ENCODE data around the gene PLCZ1. TPM values are rescaled to one million over a fixed set of nuclear protein-coding genes. Genes with fewer than 3 reads are reported as not detected.

Gene PLCZ1
- total and polyA plus RNA-seq, 2 experiments from 2014 or later = not detected

- TF ChIP-seq, protein P1, sequence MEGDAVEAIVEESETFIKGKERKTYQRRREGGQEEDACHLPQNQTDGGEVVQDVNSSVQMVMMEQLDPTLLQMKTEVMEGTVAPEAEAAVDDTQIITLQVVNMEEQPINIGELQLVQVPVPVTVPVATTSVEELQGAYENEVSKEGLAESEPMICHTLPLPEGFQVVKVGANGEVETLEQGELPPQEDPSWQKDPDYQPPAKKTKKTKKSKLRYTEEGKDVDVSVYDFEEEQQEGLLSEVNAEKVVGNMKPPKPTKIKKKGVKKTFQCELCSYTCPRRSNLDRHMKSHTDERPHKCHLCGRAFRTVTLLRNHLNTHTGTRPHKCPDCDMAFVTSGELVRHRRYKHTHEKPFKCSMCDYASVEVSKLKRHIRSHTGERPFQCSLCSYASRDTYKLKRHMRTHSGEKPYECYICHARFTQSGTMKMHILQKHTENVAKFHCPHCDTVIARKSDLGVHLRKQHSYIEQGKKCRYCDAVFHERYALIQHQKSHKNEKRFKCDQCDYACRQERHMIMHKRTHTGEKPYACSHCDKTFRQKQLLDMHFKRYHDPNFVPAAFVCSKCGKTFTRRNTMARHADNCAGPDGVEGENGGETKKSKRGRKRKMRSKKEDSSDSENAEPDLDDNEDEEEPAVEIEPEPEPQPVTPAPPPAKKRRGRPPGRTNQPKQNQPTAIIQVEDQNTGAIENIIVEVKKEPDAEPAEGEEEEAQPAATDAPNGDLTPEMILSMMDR (conservative IDR thresholded peaks at IDR 0.05; ENCODE audit: low read depth in 2 of 2) = no peak
- TF ChIP-seq, protein P2, sequence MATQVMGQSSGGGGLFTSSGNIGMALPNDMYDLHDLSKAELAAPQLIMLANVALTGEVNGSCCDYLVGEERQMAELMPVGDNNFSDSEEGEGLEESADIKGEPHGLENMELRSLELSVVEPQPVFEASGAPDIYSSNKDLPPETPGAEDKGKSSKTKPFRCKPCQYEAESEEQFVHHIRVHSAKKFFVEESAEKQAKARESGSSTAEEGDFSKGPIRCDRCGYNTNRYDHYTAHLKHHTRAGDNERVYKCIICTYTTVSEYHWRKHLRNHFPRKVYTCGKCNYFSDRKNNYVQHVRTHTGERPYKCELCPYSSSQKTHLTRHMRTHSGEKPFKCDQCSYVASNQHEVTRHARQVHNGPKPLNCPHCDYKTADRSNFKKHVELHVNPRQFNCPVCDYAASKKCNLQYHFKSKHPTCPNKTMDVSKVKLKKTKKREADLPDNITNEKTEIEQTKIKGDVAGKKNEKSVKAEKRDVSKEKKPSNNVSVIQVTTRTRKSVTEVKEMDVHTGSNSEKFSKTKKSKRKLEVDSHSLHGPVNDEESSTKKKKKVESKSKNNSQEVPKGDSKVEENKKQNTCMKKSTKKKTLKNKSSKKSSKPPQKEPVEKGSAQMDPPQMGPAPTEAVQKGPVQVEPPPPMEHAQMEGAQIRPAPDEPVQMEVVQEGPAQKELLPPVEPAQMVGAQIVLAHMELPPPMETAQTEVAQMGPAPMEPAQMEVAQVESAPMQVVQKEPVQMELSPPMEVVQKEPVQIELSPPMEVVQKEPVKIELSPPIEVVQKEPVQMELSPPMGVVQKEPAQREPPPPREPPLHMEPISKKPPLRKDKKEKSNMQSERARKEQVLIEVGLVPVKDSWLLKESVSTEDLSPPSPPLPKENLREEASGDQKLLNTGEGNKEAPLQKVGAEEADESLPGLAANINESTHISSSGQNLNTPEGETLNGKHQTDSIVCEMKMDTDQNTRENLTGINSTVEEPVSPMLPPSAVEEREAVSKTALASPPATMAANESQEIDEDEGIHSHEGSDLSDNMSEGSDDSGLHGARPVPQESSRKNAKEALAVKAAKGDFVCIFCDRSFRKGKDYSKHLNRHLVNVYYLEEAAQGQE (IDR thresholded peaks at IDR 0.05; ENCODE audit: unreplicated experiment) = no peak
- TF ChIP-seq EZH2phosphoT487 (IDR thresholded peaks at IDR 0.05; ENCODE audit: unreplicated experiment) (no peak), ZNF331 (CRISPR knock-in tag; IDR thresholded peaks at IDR 0.05; ENCODE audit: low read depth) (no peak), POLR2AphosphoS5 (IDR thresholded peaks at IDR 0.05; ENCODE audit: low read depth) (no peak), NANOG (IDR thresholded peaks at IDR 0.05; ENCODE audit: borderline replicate concordance) (no peak), ZNF114 (CRISPR knock-in tag; IDR thresholded peaks at IDR 0.05) (no peak), EZH2 (IDR thresholded peaks at IDR 0.05; ENCODE audit: low read depth, unreplicated experiment) (no peak)
Measured at GRCh38 chr12:18652596-18652995, 85.2 kb downstream of the PLCZ1 start (continued).

DNA sequence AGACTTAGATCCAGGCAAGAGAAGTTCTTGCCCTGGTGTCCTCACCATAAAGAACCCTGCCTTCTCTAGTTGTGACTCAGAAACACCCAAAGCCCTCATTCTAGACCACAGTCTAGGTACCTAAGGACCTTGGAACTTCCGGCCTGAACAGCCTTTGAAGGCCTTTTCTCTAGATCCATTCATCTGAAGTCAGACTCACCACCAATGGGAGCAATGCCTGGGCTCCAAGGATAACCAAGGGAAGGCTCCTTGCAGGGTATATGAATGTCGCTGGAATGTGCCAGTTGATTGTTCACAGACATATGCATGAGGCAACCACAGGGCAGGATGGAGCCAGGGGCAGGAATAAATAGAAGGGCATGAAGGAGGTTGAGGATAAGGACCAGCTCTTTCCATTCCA lies 86.3 kb downstream of the PLCZ1 start:
- Mint-ChIP-seq H3K36me3 (ENCODE audit: low read depth) (no peaks in the 10 kb centered on the region), H3K9me3 (no peaks in the 10 kb centered on the region), H3K4me3 (no peak overlapping the region), H3K27ac (no peak overlapping the region), H3K4me1 (no peaks in the 10 kb centered on the region), H3K27me3 (ENCODE audit: insufficient read depth, low read depth, poor library complexity) (peaks cover 2% of the 10 kb centered on the region)
- Histone ChIP-seq H3K27ac (ENCODE audit: low read depth) (no peak overlapping the region), H3K4me3 (no peak overlapping the region), H4K20me1 (replicated peaks; ENCODE audit: insufficient read depth) (no peaks in the 10 kb centered on the region), H3K4me1 (ENCODE audit: insufficient read depth) (no peaks in the 10 kb centered on the region), H3K4me2 (no peak overlapping the region), H3K36me3 (ENCODE audit: insufficient read depth) (no peaks in the 10 kb centered on the region), H3K9me2 (ENCODE audit: insufficient read depth) (no peaks in the 10 kb centered on the region), H3K27me3 (ENCODE audit: insufficient read depth) (no peaks in the 10 kb centered on the region), H3F3A (replicated peaks; ENCODE audit: low read depth) (no peaks in the 10 kb centered on the region), H3K79me2 (replicated peaks; ENCODE audit: insufficient read depth) (no peaks in the 10 kb centered on the region), H2AFZ (no peak overlapping the region)
- TF ChIP-seq, protein P2 (IDR thresholded peaks at IDR 0.05; ENCODE audit: unreplicated experiment) = no peak
- no peak for TF ChIP-seq NANOG (IDR thresholded peaks at IDR 0.05; ENCODE audit: borderline replicate concordance)
- TF ChIP-seq ETS1 (IDR thresholded peaks at IDR 0.05) = no peak
- TF ChIP-seq ZNF331 (CRISPR knock-in tag; IDR thresholded peaks at IDR 0.05; ENCODE audit: low read depth) = no peak
- TF ChIP-seq, protein P1 (conservative IDR thresholded peaks at IDR 0.05; ENCODE audit: low read depth in 2 of 2) = no peak
- TF ChIP-seq POLR2AphosphoS5 (IDR thresholded peaks at IDR 0.05; ENCODE audit: low read depth) = no peak
- TF ChIP-seq JUNB (IDR thresholded peaks at IDR 0.05; ENCODE audit: unreplicated experiment) = no peak
- no peak for TF ChIP-seq STAT1 (IDR thresholded peaks at IDR 0.05; ENCODE audit: unreplicated experiment)
- no peak for TF ChIP-seq EZH2phosphoT487 (IDR thresholded peaks at IDR 0.05; ENCODE audit: unreplicated experiment)
- DNase-seq (ENCODE audit: low spot score) (no peak), ATAC-seq (no peak)

Measured in GM23338 (cell line).